HUDEP-2 (cell line): ENCODE measurements around the gene ELANE.
"Not testable (repeated sequence)": the region's sequence is repeated elsewhere in the genome, so short reads cannot be mapped to it uniquely, and the experiment has no call there.

ENCODE experiments used
- DNase-seq, 76 experiments: peaks; one replicate each; lab custom pipeline; 2025; ENCODE audit not compliant: unreplicated experiment in 76 of 76; lab: John Stamatoyannopoulos, UW

Gene ELANE

DNA sequence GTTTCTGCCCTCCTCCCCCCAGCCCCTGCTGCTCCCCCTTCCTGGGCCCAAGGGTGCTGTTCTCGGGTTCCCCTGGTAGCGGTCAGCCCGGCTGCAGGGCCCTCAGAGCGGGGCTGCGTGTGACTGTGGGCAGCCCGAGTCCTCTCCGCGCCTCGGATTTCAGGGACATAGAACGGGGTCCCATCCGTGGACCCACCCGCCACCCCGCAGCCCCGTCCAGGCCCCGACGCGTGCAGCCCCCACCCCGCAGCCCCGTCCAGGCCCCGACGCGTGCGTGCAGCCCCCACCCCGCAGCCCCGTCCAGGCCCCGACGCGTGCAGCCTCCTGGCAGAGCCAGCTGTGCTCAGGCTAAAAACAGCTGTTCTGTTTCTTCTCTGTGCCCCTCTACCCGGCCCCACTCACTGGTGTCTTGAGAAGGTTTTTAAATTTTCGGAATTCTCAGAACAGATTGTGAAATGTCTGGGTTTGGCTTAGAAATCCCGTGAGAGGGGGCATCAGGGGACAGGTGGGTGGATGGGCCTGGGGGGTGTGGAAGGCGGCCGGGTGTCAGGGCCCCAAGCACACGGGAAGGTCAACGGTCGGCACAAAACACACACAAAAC, 16.8 kb upstream of the ELANE start:
- no peak for DNase-seq

DNA sequence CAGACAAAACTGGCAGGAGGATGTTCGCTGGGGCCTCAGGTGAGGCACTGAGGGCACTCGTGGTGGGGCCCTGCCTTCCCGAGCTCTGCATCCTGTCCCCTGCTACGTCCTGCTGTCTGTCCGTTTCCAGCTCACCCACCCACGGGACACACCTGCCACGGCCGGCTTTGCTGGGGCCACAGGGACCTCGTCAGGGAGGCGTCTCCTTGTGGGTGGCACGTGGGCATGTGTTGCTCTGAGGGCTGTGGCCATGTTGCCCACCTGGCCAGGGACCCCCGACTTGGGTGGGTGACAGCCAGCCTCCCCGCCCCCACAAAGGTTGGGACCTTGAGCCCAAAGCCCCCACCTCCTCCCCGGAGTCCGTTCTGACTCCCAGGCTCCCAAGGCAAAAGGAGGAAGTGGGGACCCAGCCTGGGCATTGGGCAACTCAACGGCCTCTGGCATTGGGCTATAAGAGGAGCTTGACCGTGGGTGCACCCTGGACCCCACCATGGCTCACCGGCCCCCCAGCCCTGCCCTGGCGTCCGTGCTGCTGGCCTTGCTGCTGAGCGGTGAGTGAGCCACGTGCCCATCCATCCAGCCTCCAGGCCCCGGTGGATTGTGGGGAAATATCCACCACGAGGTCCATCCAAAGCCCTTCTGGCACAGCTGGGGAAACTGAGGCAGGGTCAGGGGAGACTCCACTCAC, 11.4 kb upstream of the ELANE start, which contains the start of gene PRTN3:
Gene PRTN3, plus strand, starts transcription at position 481 of the 688 bp plus-strand sequence. Its CDS starts 10 bp downstream, at position 491.
- no peak for DNase-seq

DNA sequence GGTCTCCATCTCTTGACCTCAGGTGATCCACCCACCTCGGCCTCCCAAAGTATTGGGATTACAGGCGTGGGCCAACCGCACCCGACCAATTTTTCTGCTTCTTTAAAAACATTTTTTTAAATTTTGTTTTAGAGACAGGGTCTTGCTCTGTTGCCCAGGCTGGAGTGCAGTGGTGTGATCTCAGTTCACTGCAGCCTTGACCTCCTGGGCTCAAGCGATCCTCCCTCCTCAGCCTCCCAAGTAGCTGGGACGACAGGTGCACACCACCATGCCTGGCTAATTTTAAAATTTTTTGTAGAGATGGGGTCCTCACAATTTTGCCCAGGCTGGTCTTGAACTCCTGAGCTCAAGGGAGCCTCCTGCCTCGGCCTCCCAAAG, 9.3 kb upstream of the ELANE start:
- DNase-seq = not testable (repeated sequence)

DNA sequence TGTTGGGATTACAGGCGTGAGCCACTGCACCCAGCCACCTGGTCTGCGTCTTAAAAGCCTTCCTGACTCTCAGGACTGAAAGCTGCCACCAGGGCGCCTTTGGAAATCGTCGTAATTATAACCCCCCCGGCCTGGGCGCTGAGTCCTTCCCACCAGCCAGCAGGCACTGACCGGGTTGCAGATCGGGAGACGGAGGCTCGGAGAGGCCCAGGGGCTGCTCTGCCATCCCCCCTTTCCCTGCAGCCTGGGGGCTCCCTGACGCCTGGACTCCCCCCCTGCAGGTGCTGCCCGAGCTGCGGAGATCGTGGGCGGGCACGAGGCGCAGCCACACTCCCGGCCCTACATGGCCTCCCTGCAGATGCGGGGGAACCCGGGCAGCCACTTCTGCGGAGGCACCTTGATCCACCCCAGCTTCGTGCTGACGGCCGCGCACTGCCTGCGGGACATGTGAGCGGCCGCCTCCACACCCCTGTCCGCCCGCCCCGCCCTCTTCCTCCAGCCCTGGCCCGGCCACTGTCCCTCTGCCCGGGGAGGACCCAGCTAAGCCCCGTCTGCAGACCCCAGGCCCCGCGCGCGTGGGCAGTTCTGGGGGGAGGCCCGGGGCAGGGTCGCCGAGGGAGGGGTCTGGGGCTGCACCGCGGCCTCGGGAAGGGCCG, 8.8 kb upstream of the ELANE start:
- peak in 4 of 76 experiments; percentile 19 to 41 (median 22) for DNase-seq

DNA sequence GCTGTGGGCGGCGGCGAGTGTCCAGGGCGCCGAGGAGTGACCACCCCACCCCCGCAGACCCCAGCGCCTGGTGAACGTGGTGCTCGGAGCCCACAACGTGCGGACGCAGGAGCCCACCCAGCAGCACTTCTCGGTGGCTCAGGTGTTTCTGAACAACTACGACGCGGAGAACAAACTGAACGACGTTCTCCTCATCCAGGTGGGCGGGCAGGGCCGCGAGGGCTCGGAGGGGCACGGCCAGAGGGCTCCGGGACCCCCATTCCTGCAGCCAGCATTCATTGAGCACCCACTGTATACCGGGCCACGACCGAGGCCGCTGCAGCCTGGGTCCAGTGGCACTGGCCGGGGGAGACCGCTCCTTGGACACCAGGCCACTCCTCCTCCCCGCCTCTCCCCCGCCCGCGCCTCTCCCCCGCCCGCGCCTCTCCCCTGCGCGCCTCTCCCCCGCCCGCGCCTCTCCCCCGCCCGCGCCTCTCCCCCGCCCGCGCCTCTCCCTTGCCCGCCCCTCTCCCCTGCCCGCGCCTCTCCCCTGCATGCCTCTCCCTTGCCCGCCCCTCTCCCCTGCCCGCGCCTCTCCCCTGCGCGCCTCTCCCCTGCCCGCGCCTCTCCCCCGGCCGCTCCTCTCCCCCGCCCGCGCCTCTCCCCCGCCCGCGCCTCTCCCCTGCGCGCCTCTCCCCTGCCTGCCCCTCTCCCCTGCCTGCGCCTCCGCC, 8.1 kb upstream of the ELANE start:
- DNase-seq = peak in 40 of 76 experiments; percentile 11 to 79 (median 50)

DNA sequence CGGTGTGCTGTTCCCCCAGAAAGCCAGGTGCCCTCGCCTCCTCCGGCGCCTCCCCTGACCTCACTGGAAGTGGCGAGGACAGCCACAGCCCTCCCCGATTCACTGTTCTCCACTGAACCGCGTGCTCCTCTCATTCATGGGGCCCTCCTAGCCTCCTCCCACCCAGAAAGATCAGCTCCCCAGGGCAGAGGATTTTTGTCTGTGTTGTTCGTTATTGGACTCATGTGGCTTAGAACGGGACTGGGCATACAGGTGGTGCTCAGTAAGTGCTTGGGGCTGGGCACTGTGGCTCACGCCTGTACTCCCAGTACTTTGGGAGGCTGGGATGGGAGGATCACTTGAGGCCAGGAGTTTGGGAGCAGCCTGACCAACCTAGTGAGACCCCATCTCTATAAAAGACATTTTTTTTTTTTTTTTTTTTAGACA, 7.5 kb upstream of the ELANE start:
- peak in 7 of 76 experiments; percentile 55 to 72 (median 66) for DNase-seq

DNA sequence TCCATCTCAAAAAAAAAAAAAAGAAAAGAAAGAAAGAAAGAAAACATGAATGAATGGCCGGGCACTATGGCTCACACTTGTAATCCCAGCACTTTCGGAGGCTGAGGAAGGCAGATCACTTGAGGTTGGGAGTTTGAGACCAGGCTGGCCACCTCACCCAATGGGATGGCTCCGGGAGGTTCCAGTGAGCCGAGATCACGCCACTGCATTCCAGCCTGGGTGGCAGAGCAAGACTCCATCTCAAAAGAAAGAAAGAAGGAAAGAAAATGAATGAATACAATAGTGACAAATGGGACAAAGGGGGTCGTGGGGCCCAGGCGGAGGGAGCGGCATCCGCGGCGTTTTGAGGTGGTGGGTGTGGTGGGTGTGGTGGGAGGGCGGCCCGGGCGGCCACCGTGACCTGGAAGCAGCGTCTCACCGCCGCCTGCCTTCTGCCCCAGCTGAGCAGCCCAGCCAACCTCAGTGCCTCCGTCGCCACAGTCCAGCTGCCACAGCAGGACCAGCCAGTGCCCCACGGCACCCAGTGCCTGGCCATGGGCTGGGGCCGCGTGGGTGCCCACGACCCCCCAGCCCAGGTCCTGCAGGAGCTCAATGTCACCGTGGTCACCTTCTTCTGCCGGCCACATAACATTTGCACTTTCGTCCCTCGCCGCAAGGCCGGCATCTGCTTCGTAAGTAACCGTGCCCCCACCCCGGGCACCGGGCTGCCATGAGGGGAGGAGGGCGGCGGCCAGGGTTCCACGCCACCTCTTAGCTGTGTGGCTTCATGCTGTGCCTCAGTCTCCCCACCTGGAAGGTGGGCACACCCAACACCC, 6.2 kb upstream of the ELANE start:
- DNase-seq = no peak

DNA sequence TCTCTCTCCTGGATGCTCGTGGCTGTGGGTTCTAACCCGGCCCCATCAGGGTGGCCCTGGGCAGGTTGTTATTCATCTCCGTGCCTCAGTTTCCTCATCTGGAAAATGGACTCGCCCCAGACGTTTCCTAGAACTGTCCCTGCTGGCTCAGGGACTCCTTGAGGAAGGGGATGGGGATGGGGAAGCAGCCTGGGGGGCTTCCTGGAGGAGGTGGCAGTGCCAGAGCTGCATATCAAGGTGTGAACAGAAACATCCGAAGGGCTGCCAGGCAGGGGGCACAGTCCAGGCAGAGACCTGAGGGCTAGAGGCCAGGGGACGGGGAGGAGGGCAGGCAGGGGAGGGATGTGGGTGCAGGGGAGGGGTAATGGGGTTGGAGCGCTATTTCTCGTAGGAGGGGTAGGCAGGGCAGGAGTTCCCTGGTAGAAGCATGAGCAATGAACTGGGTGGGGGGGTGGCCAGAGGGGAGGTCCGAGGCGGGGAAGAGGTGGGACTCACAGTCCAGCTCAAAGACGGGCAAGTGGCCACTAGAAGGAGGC, 3.6 kb upstream of the ELANE start:
- no peak for DNase-seq

DNA sequence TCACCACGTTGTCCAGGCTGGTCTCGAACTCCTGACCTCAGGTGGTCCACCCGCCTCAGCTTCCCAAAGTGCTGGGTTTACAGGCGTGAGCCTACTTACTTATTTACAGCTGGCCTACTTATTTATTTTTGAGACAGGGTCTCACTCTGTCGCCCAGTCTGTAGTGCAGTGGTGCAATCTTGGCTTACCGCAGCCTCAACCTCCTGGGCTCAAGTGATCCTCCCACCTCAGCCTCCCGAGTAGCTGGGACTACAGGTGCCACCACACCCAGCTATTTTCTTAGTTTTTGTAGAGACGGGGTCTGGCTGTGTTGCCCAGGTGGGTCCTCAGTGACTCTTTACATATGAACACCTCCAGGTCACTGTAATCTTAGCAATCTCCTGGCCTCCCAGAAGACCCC, 2.9 kb upstream of the ELANE start:
- not testable (repeated sequence) for DNase-seq

DNA sequence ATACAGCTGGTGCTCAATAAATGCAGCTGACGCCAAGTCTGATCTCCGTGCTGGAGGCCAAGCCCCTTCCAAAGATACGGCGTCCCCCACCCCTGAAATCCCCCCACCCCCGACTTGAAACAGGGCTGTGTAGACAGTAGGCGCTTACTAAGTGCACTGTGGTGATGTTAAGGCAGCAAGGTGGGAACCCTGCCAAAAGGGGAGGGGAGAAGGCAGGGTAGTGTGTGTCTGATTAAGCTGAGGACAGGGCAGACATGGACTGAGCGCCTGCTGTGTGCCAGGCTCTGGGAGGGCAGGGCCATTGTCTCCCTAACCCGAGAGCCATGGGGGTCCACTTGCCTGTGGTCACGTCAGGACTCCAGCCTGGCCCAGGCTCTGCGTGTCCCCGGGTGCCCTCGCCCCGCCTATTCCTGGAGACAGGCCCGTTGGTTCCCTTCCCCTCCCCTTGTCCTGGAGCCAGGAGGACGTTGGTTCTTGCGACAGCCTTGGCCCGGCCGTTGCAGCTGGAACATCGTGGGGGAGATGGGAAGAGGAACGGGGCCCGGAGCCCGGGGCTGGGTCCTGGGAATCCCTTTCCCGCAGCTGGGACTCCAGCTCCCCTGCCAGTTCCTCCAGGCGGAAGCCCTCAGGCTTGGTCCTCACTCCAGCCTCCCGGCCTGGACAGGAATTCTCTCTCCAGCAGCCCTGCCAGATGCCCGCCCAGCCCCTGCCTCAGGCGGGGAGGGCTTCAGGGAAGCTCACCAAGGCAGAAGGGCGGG, 1.7 kb upstream of the ELANE start:
- DNase-seq = peak in 55 of 76 experiments; percentile 13 to 82 (median 56)

DNA sequence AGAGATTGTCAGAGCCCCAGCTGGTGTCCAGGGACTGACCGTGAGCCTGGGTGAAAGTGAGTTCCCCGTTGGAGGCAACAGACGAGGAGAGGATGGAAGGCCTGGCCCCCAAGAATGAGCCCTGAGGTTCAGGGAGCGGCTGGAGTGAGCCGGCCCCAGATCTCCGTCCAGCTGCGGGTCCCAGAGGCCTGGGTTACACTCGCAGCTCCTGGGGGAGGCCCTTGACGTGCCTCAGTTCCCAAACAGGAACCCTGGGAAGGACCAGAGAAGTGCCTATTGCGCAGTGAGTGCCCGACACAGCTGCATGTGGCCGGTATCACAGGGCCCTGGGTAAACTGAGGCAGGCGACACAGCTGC, 1.1 kb upstream of the ELANE start:
- DNase-seq = no peak

DNA sequence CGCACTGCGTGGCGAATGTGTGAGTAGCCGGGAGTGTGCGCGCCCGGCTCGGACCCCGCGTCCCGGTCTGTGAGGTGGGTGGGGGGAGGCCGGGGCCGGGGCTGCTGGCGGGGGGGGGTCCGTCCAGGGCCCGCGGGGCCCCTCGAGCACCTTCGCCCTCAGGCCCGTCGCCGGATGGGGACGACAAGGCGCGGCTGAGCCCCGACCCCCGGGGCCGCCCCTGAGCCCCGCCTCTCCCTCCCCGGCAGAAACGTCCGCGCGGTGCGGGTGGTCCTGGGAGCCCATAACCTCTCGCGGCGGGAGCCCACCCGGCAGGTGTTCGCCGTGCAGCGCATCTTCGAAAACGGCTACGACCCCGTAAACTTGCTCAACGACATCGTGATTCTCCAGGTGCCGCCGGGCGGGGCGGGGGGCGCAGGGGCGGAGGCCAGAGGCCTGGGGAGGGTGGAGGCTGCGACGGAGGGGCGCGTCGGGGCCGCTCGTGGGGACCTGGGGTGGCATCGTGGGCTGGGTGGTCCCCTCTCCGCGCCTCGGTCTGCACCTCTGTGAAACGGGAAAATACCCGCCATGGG, 997 bp downstream of the ELANE start:
- DNase-seq = no peak

DNA sequence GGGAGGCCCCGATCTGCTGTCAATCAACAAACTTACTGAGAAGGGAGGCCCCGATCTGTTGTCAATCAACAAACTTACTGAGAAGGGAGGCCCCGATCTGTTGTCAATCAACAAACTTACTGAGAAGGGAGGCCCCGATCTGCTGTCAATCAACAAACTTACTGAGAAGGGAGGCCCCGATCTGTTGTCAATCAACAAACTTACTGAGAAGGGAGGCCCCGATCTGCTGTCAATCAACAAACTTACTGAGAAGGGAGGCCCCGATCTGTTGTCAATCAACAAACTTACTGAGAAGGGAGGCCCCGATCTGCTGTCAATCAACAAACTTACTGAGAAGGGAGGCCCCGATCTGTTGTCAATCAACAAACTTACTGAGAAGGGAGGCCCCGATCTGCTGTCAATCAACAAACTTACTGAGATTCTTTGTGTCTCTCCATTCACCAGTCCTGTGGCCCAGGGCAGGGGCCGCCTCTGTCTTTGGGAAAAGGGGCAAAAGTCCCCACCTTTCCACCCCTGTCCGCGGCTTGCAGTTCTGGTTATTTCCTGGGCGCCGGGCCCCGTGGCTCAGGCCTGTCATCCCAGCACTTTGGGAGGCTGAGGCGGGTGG, 1.6 kb downstream of the ELANE start:
- not testable (repeated sequence) for DNase-seq

DNA sequence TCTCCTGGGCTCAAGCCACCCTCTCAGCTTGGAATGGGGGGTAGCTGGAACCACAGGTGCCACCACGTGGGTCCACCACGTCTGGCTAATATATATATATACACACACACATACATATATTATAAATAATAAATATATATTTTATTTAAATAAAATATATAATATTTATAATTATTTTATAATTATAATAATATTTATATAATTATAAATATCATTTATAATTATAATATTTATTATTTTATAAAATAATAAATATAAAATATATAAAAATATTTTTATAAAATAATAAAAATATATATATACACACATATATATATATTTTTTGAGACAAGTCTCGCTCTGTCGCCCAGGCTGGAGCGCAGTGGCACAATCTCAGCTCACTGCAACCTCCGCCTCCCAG, 2.4 kb downstream of the ELANE start:
- no peak for DNase-seq

DNA sequence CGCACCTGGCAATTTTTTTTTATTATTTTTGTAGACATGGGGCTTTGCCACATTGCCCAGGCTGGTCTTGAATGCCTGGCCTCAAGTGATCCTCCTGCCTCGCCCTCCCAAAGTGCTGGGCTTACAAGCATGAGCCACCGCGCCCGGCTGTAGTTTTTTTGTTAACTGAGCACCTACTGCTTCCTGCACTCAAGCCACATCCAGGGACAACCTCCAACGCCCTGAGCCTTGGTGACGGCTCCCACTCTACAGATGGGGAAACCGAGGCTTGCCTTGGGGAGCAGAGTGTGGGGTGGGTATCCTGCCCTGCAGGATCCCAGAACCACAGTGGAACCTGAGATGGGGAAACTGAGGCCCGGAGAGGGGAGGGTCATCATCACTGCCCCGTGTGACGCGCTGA, 3.0 kb downstream of the ELANE start:
- DNase-seq = no peak

DNA sequence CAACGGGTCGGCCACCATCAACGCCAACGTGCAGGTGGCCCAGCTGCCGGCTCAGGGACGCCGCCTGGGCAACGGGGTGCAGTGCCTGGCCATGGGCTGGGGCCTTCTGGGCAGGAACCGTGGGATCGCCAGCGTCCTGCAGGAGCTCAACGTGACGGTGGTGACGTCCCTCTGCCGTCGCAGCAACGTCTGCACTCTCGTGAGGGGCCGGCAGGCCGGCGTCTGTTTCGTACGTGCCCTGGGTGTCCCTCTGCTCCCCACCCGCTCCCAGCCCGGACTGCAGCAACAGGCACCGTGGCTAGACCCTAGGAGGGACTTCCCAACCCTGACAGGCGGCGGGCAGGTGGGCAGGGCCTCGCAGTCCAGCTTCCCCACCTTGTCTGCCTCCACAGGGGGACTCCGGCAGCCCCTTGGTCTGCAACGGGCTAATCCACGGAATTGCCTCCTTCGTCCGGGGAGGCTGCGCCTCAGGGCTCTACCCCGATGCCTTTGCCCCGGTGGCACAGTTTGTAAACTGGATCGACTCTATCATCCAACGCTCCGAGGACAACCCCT, 3.5 kb downstream of the ELANE start:
- DNase-seq = no peak

DNA sequence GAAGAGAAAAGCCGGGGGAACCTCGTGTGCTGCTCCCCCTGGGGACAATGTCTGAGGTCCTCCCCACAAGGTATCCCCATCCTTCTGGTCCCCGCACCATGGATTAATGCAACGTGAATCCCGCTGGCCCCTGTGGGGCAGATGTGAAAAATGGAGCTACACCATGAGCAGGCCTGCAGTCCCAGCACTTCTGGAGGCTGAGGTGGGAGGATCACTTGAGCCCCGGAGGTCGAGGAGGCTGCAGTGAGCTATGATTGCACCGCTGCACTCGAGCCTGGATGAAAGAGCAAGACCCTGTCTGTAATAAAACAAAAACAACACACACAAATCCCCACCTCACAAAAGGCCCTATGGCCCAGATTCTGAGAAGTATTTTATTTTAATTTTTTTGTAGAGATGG, 6.2 kb downstream of the ELANE start:
- no peak for DNase-seq
